HFFc6 (cell line): ENCODE measurements around the gene ZFP3. TPM values are rescaled to one million over a fixed set of nuclear protein-coding genes. Genes with fewer than 3 reads are reported as not detected.
A peak's percentile ranks its signal among the peaks of the same experiment; 100 is the strongest.

Experiments used
- DNase-seq: peaks from one replicate; pipeline ENCODE4 v3.0.0-alpha.2; 2018
- H3K27ac Mint-ChIP-seq: 2 replicates; pipeline ENCODE4 v1.8.0; 2020; ENCODE audit warnings: mild to moderate bottlenecking, mixed read lengths
- H3K27me3 Mint-ChIP-seq: 2 replicates; pipeline ENCODE4 v1.8.0; 2021; ENCODE audit warnings: mild to moderate bottlenecking, moderate library complexity, mixed read lengths; ENCODE audit not compliant: insufficient read depth
- H3K36me3 Mint-ChIP-seq: 2 replicates; pipeline ENCODE4 v1.8.0; 2021; ENCODE audit warnings: low read depth, mixed read lengths
- H3K4me1 Mint-ChIP-seq: 2 replicates; pipeline ENCODE4 v1.8.0; 2020; ENCODE audit warnings: low read depth, mixed read lengths
- H3K4me3 Mint-ChIP-seq: 2 replicates; pipeline ENCODE4 v1.8.0; 2020; ENCODE audit warnings: mild to moderate bottlenecking, moderate library complexity, mixed read lengths
- H3K9me3 Mint-ChIP-seq: 2 replicates; pipeline ENCODE4 v1.8.0; 2020; ENCODE audit warnings: mild to moderate bottlenecking, mixed read lengths
- CTCF ChIP-seq: fragments of 200-600 bp; sonication (generic); IDR thresholded peaks from 2 replicates; pipeline ENCODE4 v1.5.0; 2021; ENCODE audit warnings: antibody characterized with exemption, mild to moderate bottlenecking
- total RNA-seq, 6 experiments: library from RNA; stranded (reverse); fragmentation: NEBNext Ultra II Directional; extraction: Animal tissue kit (Norgen Biotek cat#: 25700); gene quantifications; 2 replicates in 1 of 6; 3 replicates in 5 of 6; pipeline ENCODE4 v1.2.3, GENCODE V29; 2021

The ZFP3 gene
- total RNA-seq, 6 experiments from 2014 or later: 0.09 to 0.19 (median 0.13) TPM; not detected in 1

DNA sequence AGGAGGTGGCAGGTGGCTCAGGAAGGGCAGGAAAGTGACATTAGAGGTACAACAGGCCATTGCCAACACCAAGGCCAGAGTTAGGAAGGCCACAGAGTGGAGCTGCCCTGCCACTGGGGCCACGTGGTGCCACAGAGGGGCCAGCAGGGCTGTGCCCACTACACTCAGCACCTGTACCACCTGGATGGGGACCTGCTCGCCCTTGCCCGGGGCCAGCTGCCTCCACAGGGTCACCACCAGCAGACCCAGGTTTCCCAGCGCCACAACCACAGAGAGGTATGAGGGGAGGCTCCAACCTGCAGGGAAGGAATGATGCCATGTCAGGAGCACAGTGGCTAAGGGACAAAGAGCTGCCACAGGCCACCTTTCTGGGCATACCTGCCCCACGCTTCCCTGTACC lies 44.2 kb upstream of the ZFP3 start:
- no peak for DNase-seq
- no peak overlapping the region for H3K4me3 Mint-ChIP-seq
- peaks cover 6% of the 10 kb centered on the region for H3K4me1 Mint-ChIP-seq
- H3K9me3 Mint-ChIP-seq: no peaks in the 10 kb centered on the region
- no peak for TF ChIP-seq CTCF
- H3K27ac Mint-ChIP-seq: no peak overlapping the region
- H3K36me3 Mint-ChIP-seq: no peaks in the 10 kb centered on the region
- peaks cover 15% of the 10 kb centered on the region for H3K27me3 Mint-ChIP-seq

DNA sequence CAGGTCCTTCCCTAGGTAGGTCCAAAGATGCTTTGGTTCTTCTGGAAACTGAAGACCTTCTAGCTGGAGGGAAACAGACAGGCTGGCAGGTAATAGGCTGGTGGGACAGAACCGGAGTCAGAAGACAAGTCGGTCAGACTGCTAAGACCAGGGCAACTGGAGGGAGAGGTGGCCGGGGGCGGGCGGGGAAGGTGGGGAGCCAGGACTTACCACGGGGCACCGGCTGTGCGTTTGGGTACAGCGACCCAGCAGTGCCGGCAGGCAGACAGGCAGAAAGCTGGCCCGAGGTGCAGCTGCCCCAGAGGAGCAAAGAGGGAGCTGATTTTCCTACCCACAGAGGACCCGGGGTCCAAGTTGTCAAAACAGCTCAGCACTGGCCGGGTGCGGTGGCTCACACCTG lies 43.6 kb upstream of the ZFP3 start:
- TF ChIP-seq CTCF: no peak
- no peak overlapping the region for H3K4me3 Mint-ChIP-seq

GRCh38 chr17:5035315-5035714 lies 43.0 kb upstream of the ZFP3 start, which contains the start of gene SLC52A1:
SLC52A1 (minus strand) TSS chr17:5035426; CDS start chr17:5034606, 820 bp downstream.
- peaks cover 17% of the 10 kb centered on the region for H3K27me3 Mint-ChIP-seq

More for the DNA sequence above, 43.6 kb upstream of the ZFP3 start:
- Mint-ChIP-seq H3K27ac (no peak overlapping the region), H3K9me3 (no peaks in the 10 kb centered on the region), H3K4me1 (peaks cover 6% of the 10 kb centered on the region), H3K27me3 (peaks cover 13% of the 10 kb centered on the region), H3K36me3 (no peaks in the 10 kb centered on the region)
- no peak for DNase-seq

DNA sequence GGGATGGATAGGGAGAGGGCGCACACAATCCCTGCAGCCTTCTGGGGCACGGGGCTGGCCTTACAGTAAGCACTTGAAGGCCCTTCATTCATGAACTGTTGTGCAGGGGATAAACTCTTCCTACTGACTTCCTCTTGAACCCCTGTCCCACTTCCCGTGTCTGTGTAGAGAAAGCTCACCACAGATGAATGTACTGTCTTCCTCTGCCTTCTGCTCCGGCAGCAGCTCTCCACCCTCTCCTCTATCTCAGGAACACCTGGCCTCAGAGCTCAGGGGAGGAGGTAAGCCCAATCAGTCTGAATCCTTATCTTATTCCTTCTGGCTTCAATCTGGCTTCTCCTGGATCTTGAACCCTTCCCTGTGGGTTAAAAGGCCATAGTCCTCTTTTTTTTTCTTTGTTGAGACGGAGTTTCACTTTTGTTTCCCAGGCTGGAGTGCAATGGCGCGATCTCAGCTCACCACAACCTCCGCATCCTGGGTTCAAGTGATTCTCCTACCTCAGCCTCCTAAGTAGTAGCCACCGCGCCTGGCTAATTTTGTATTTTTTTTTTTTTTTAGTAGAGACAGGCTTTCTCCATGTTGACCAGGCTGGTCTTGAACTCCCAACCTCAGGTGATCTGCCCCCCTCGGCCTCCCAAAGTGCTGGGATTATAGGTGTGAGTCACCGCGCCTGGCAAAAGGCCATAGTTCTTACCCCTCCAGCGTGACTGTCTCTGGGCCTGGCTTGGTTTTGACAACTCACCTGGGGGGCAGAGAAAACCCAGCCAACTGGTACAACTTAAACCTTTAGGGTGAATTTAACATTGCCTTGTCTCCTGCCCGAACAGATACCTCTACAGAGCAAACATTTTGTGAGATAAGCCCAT lies 35.9 kb upstream of the ZFP3 start:
- Mint-ChIP-seq H3K9me3 (no peaks in the 10 kb centered on the region), H3K36me3 (no peaks in the 10 kb centered on the region), H3K27ac (no peak overlapping the region), H3K27me3 (peaks cover 8% of the 10 kb centered on the region), H3K4me3 (no peak overlapping the region), H3K4me1 (no peaks in the 10 kb centered on the region)
- DNase-seq: no peak
- no peak for TF ChIP-seq CTCF

More at GRCh38 chr17:5035315-5035714, 43.0 kb upstream of the ZFP3 start, which contains the start of gene SLC52A1:
- Mint-ChIP-seq H3K4me1 (peaks cover 6% of the 10 kb centered on the region), H3K9me3 (no peaks in the 10 kb centered on the region), H3K4me3 (peak within 1 kb of the TSS; percentile 66), H3K36me3 (no peaks in the 10 kb centered on the region), H3K27ac (no peak within 1 kb of the TSS)
- DNase-seq: no peak
- TF ChIP-seq CTCF: no peak

GRCh38 chr17:5043524-5043923 lies 34.7 kb upstream of the ZFP3 start:
- Mint-ChIP-seq H3K9me3 (no peaks in the 10 kb centered on the region), H3K4me1 (no peaks in the 10 kb centered on the region), H3K27ac (no peak overlapping the region), H3K36me3 (no peaks in the 10 kb centered on the region), H3K27me3 (peaks cover 8% of the 10 kb centered on the region), H3K4me3 (no peak overlapping the region)
- TF ChIP-seq CTCF: no peak
- no peak for DNase-seq
